VCaP (cell line): ENCODE measurements around the gene RAB3GAP2.
"Not testable (repeated sequence)": the region's sequence is repeated elsewhere in the genome, so short reads cannot be mapped to it uniquely, and the experiment has no call there.

Source experiments
- H3K27ac ChIP-seq: fragments of 450-650 bp; 2 replicates; pipeline ENCODE4 v1.5.1; 2017
- TF ChIP-seq, protein P1 (sequence below): fragments of 450-650 bp; conservative IDR thresholded peaks from 2 replicates; pipeline ENCODE4 v1.5.1; 2017; ENCODE audit warnings: mild to moderate bottlenecking, moderate library complexity

RAB3GAP2 gene

DNA sequence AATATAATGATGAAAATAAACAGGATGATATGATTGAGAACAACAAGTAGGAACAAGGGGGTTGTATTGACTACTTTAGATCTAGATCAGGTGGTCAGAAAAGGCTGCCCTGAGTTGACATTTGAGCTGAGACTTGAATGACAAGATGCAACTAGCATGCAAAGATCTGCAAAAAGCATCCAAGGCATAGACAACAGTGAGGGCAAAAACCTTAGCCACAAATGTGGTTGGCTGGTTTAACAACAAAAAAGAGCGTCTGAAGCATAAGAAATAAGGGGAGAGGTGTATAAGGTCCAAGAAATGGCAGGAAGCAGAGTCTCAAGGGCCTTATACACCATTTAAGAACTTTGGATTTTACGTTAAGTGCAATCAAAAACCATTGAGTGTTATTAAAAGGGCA, 3.2 kb downstream of the RAB3GAP2 start:
- H3K27ac ChIP-seq, result no peak overlapping the region
- TF ChIP-seq, protein P1, sequence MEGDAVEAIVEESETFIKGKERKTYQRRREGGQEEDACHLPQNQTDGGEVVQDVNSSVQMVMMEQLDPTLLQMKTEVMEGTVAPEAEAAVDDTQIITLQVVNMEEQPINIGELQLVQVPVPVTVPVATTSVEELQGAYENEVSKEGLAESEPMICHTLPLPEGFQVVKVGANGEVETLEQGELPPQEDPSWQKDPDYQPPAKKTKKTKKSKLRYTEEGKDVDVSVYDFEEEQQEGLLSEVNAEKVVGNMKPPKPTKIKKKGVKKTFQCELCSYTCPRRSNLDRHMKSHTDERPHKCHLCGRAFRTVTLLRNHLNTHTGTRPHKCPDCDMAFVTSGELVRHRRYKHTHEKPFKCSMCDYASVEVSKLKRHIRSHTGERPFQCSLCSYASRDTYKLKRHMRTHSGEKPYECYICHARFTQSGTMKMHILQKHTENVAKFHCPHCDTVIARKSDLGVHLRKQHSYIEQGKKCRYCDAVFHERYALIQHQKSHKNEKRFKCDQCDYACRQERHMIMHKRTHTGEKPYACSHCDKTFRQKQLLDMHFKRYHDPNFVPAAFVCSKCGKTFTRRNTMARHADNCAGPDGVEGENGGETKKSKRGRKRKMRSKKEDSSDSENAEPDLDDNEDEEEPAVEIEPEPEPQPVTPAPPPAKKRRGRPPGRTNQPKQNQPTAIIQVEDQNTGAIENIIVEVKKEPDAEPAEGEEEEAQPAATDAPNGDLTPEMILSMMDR, result no peak

DNA sequence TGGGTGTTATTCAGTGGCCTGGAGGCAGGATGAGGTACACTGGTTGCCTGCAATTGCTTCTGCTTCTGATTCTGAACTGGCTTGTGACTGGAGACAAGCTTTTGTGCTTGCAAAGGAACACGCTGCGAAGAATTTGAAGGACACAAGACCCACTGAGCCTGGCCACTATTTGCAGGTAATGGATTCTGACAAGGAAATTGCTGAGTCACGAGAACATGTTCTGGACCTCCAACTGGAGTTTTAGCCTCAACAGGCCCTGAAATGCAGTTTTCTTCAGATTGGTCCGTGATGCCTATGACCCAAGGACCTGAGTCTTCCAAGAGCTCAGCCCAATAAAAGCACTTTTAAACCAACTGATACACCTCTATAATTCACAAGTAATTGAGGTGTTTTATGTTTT, 4.6 kb downstream of the RAB3GAP2 start:
- H3K27ac ChIP-seq, result no peak overlapping the region
- TF ChIP-seq, protein P1, result no peak

DNA sequence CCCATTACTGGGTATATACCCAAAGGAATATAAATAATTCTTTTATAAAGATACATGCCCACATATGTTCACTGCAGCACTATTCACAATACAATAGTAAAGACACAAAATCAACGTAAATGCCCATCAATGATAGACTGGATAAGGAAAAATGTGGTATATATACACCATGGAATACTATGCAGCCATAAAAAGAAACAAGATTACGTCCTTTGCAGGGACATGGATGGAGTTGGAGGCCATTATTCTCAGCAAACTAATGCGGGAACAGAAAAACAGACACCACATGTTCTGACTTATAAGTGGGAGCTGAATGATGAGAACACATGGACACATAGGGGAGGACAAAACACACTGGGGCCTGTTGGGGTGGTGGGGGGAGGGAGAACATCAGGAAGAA, 12.0 kb downstream of the RAB3GAP2 start:
- not testable (repeated sequence) for H3K27ac ChIP-seq

DNA sequence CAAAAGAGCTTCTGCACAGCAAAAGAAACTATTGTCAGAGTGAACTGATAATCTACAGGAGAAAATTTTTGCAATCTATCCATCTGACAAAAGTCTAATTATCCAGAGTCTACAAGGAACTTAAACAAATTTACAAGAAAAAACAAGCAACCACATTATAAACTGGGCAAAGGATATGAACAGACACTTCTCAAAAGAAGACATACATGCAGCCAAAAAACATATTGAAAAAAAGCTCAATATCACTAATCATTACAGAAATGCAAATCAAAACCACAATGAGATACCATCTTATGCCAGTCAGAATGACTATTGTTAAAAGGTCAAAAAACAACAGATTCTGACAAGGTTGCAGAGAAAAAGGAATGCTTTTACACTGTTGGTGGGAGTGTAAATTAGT, 12.5 kb downstream of the RAB3GAP2 start:
- not testable (repeated sequence) for H3K27ac ChIP-seq

DNA sequence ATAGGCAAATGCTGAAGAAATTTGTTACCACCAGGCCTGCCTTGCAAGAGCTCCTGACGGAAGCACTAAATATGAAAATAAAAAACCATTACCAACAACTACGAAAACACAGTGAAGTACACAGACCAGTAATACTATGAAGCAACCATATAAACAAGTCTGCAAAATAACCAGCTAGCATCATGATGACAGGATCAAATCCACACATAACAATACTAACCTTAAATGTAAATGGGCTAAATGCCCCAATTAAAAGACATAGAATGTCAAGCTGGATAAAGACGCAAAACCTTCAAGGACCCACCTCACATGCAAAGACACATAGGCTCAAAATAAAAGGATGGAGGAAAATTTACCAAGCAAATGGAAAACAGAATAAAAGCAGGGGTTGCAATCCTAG, 16.1 kb downstream of the RAB3GAP2 start:
- not testable (repeated sequence) for H3K27ac ChIP-seq

DNA sequence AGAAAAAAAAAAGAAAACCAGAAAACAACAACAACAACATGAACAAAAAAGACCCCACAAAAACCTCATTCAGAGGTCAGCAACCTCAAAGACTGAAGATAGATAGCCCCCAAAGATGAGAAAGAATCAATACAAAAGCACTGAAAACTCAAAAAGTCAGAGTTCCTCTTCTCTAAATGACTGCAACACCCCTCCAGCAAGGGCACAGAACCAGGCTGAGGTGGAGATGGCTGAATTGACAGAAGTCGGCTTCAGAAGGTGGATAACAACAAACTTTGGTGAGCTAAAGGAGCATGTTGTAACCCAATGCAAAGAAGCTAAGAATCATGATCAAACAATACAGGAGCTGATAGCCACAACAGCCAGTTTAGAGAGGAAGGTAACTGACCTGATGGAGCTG, 17.0 kb downstream of the RAB3GAP2 start:
- H3K27ac ChIP-seq, result no peak overlapping the region
- TF ChIP-seq, protein P1, result no peak

DNA sequence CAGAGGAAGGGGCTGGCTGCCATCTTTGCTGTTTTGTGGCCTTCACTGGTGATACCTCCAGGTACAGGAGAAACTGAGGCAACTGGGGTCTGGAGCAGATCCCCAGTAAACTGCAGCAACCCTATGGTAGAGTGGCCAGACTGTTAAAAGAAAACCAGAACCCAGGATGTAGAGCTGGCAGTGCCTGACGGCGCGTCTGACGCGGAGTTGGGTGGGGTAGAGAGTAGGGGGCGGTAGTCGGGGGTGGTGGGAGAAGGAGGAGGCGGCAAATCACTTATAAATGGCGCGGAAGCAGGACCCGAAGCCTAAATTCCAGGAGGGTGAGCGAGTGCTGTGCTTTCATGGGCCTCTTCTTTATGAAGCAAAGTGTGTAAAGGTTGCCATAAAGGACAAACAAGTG, 19.0 kb downstream of the RAB3GAP2 start:
- not testable (repeated sequence) for H3K27ac ChIP-seq

DNA sequence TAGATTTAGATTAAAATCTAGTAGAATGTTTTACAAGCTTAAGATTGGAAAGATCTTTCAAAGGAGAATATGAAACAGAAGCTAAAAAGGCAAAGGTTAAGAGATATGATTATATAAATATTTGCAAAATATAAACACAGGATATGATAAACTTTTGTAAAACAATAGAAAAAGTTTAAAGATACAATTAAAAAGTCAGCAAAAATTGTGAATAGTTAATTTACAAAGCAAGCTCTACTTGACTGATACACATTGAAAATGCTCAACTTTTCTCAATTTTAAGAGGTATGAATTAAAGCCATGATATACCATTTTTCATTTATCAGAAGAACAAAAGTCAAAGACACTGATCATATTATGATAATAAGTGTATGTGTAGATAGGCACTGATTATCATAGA, 21.0 kb downstream of the RAB3GAP2 start:
- no peak overlapping the region for H3K27ac ChIP-seq
- TF ChIP-seq, protein P1, result no peak

DNA sequence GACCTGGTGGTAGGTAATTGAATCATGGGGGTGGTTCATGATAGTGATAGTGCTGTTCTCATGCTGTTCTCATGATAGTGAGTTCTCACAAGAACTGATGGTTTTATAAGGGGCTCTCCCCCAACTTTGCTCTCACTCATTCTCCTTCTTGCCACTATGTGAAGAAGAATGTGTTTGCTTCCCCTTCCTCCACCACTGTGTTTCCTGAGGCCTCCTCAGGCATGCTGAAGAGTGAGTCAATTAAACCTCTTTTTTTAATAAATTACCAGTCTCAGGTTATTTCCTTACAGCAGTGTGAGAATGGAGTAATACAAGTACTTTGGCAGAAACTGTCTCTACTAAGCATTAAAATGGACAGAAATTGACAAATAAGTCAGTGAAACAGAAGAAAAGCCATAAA, 21.6 kb downstream of the RAB3GAP2 start:
- H3K27ac ChIP-seq, result no peak overlapping the region
- TF ChIP-seq, protein P1, result no peak

DNA sequence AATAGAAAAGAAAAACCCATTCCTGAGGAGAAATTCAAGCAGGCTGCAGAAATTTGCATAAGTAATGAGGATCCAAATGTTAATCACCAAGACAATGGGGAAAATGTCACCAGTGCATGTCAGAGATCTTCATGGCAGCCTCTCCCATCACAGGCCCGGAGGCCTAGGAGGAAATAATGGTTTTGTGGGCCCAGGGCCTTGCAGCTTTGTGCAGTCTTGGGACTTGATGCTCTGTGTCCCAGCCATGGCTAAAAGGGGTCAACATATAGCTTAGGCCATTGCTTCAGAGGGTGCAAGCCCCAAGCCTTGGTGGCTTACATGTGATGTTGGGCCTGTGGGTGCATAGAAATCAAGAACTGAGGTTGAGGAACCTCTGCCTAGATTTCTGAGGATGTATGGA, 22.7 kb downstream of the RAB3GAP2 start:
- TF ChIP-seq, protein P1, result no peak

DNA sequence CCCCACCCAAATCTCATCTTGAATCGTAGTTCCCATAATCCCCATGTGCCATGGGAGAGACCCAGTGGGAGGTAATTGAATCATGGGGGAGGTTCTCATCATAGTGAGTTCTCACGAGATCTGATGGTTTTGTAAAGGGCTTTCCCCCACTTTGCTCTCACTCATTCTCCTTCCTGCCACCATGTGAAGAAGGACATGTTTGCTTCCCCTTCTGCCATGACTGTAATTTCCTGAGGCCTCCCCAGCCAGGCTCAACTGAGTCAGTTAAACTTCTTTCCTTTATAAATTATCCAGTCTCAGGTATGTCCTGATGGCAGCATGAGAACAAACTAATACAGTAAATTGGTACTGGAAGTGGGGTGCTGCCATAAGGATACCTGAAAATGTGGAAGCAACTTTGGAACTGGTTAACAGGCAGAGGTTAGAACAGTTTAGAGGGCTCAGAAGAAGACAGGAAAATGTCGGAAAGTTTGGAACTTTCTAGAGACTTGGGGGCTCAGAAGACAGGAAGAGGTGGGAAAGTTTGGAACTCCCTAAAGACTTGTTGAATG, 23.5 kb downstream of the RAB3GAP2 start:
- H3K27ac ChIP-seq, result not testable (repeated sequence)

More for the DNA sequence above, 22.7 kb downstream of the RAB3GAP2 start:
- no peak overlapping the region for H3K27ac ChIP-seq

DNA sequence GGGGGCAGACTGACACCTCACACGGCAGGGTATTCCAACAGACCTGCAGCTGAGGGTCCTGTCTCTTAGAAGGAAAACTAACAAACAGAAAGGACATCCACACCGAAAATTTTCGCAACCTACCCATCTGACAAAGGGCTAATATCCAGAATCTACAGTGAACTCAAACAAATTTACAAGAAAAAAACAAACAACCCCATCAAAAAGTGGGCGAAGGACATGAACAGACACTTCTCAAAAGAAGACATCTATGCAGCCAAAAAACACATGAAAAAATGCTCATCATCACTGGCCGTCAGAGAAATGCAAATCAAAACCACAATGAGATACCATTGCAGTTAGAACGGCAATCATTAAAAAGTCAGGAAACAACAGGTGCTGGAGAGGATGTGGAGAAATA, 26.4 kb downstream of the RAB3GAP2 start:
- not testable (repeated sequence) for H3K27ac ChIP-seq
